SH-SY5Y (cell line): ENCODE data around the gene KIAA0408.

Experiments
- GATA2 ChIP-seq: IDR thresholded peaks from 2 replicates; pipeline ENCODE4 v1.6.1; 2011; ENCODE audit warnings: mild to moderate bottlenecking, low read depth, low read length
- GATA3 ChIP-seq: IDR thresholded peaks from 2 replicates; pipeline ENCODE4 v1.6.1; 2011; ENCODE audit warnings: low read depth, mild to moderate bottlenecking, low read length, moderate library complexity

- no peak for TF ChIP-seq GATA3
- no peak for TF ChIP-seq GATA2
Observed at GRCh38 chr6:127494240-127494767, 35.1 kb upstream of the KIAA0408 start.
